Esophagus squamous epithelium (tissue), 5 donors: ENCODE results near the gene CYB5B. TPM values are rescaled to one million over a fixed set of nuclear protein-coding genes. Genes with fewer than 3 reads are reported as not detected.

ENCODE experiments used
- DNase-seq: peaks from one replicate; lab custom pipeline; 2025; lab: John Stamatoyannopoulos, UW
- H3K27ac ChIP-seq, 4 donors: fragments of 200-600 bp; sonication (generic); one replicate each; pipeline ENCODE4 v1.5.1; 2016 to 2019; ENCODE audit warnings: mild to moderate bottlenecking in 1 of 4
- H3K27me3 ChIP-seq, 4 donors: fragments of 200-600 bp; sonication (generic); 1 replicate in 3 of 4; 2 replicates in 1 of 4; pipeline versions ENCODE4 v1.5.1 to v1.6.0; 2017 to 2021; ENCODE audit warnings: antibody characterized with exemption in 1 of 4
- H3K36me3 ChIP-seq, 3 donors: fragments of 200-600 bp; sonication (generic); one replicate each; pipeline ENCODE4 v1.5.1; 2016 to 2019
- H3K4me1 ChIP-seq, 3 donors: fragments of 200-600 bp; sonication (generic); one replicate each; pipeline ENCODE4 v1.5.1; 2017 to 2019
- H3K4me3 ChIP-seq, 4 donors: fragments of 200-600 bp; sonication (generic); 1 replicate in 3 of 4; 2 replicates in 1 of 4; pipeline ENCODE4 v1.5.1; 2016 to 2019; ENCODE audit warnings: mild to moderate bottlenecking in 2 of 4, moderate library complexity in 1 of 4
- H3K9me3 ChIP-seq, 3 donors: fragments of 200-600 bp; sonication (generic); one replicate each; pipeline ENCODE4 v1.5.1; 2016 to 2019
- CTCF ChIP-seq, 6 experiments: fragments of 450-650 bp in 4 of 6; fragments of 200-600 bp in 2 of 6; sonication (generic) in 2 of 6; IDR thresholded peaks; one replicate each; pipeline ENCODE4 v1.5.1; 2016 to 2019; ENCODE audit warnings: antibody characterized with exemption in 6 of 6, mild to moderate bottlenecking in 4 of 6, moderate library complexity in 4 of 6
- POLR2A ChIP-seq, 4 donors: fragments of 450-650 bp; IDR thresholded peaks; one replicate each; pipeline ENCODE4 v1.6.1; 2017; ENCODE audit warnings: antibody characterized with exemption in 4 of 4, mild to moderate bottlenecking in 4 of 4, moderate library complexity in 3 of 4
- WGBS, 2 donors: methylation state at CpG; one replicate each; pipeline ENCODE4 v1.1.5; 2018; 5-methylcytosine and 5-hydroxymethylcytosine counted together
- intact Hi-C: fragments of 100-400 bp; cut with DNase I; formaldehyde crosslinking; loops from one replicate; pipeline ENCODE4 v1.15.0; 2022
- total RNA-seq, 4 donors: library from RNA; depleted of rRNA; stranded (reverse); fragments of >200 nt; gene quantifications; one replicate each; pipeline ENCODE4 v1.1.0, GENCODE V29; 2016
- donor health status: DM: yes; HTN: yes; CAD: no.

The CYB5B gene
- total RNA-seq, 4 donors from 2014 or later: 23.7 to 45.7 (median 39.6) TPM

GRCh38 chr16:69467080-69467479, 42.7 kb downstream of the CYB5B start:
- Histone ChIP-seq H3K36me3 (peaks cover 0 to 30% (median 0%) of the 10 kb centered on the region in 3 donors), H3K4me1 (peaks cover 0 to 19% (median 6%) of the 10 kb centered on the region in 3 donors), H3K9me3 (no peaks in the 10 kb centered on the region), H3K4me3 (no peak overlapping the region), H3K27me3 (no peaks in the 10 kb centered on the region), H3K27ac (no peak overlapping the region)
- WGBS, 2 donors: 32 to 35% methylated on average over 1 of the region's 1 CpG
- intact Hi-C loops: no loop called here
- DNase-seq: no peak
- TF ChIP-seq POLR2A (IDR thresholded peaks at IDR 0.05): no peak
- TF ChIP-seq CTCF (IDR thresholded peaks at IDR 0.05): no peak

- Histone ChIP-seq H3K36me3 (peaks cover 0 to 24% (median 0%) of the 10 kb centered on the region in 3 donors), H3K4me3 (no peak overlapping the region), H3K27me3 (no peaks in the 10 kb centered on the region), H3K27ac (no peak overlapping the region), H3K9me3 (no peaks in the 10 kb centered on the region), H3K4me1 (peaks cover 0 to 19% (median 6%) of the 10 kb centered on the region in 3 donors)
- no peak for DNase-seq
- intact Hi-C loops: no loop called here
- WGBS, 2 donors: 84 to 98% methylated on average over 7 to 8 of the region's 8 CpGs
- TF ChIP-seq CTCF (IDR thresholded peaks at IDR 0.05) (no peak), POLR2A (IDR thresholded peaks at IDR 0.05) (no peak)
These were observed 43.2 kb downstream of the CYB5B start for GRCh38 chr16:69467531-69468204.

- no peak overlapping the region for H3K27ac ChIP-seq
- DNase-seq: no peak
- no peak for TF ChIP-seq CTCF (IDR thresholded peaks at IDR 0.05)
- peaks cover 0 to 12% (median 5%) of the 10 kb centered on the region in 3 donors for H3K4me1 ChIP-seq
- 58 to 63% methylated on average over 3 to 4 of the region's 4 CpGs for WGBS, 2 donors
- intact Hi-C loops: no loop called here
- H3K9me3 ChIP-seq: no peaks in the 10 kb centered on the region
- H3K4me3 ChIP-seq: no peak overlapping the region
- H3K27me3 ChIP-seq: no peaks in the 10 kb centered on the region
- peaks cover 0 to 2% (median 0%) of the 10 kb centered on the region in 3 donors for H3K36me3 ChIP-seq
These were observed 45.6 kb downstream of the CYB5B start for GRCh38 chr16:69469807-69470561.

GRCh38 chr16:69471121-69471520, 46.7 kb downstream of the CYB5B start:
- WGBS, 2 donors: 80 to 91% methylated on average over 1 of the region's 1 CpG
- H3K9me3 ChIP-seq: no peaks in the 10 kb centered on the region
- no peaks in the 10 kb centered on the region for H3K27me3 ChIP-seq
- no peak overlapping the region for H3K27ac ChIP-seq
- peaks cover 0 to 3% (median 1%) of the 10 kb centered on the region in 3 donors for H3K4me1 ChIP-seq
- no peaks in the 10 kb centered on the region for H3K36me3 ChIP-seq
- no peak for DNase-seq
- no peak overlapping the region for H3K4me3 ChIP-seq
- TF ChIP-seq POLR2A (IDR thresholded peaks at IDR 0.05) (no peak), CTCF (IDR thresholded peaks at IDR 0.05) (no peak)
- intact Hi-C loops: no loop called here

GRCh38 chr16:69474408-69474807, 50.0 kb downstream of the CYB5B start:
- Histone ChIP-seq H3K4me1 (peaks cover 0 to 8% (median 3%) of the 10 kb centered on the region in 3 donors), H3K27ac (no peak overlapping the region), H3K27me3 (no peaks in the 10 kb centered on the region), H3K4me3 (no peak overlapping the region), H3K36me3 (no peaks in the 10 kb centered on the region), H3K9me3 (no peaks in the 10 kb centered on the region)
- no peak for TF ChIP-seq CTCF (IDR thresholded peaks at IDR 0.05)
- TF ChIP-seq POLR2A (IDR thresholded peaks at IDR 0.05): no peak
- DNase-seq: no peak
- intact Hi-C loops: no loop called here
